H1 (cell line): ENCODE results near the gene ARHGEF3. TPM values are rescaled to one million over a fixed set of nuclear protein-coding genes. Genes with fewer than 3 reads are reported as not detected.

Experiments
- BCL11A ChIP-seq, 2 experiments: IDR thresholded peaks; one replicate each; pipeline ENCODE4 v1.6.1; 2011; ENCODE audit warnings: low read depth in 2 of 2, low read length in 2 of 2, mild to moderate bottlenecking in 2 of 2
- CTBP2 ChIP-seq: IDR thresholded peaks from 2 replicates; pipeline ENCODE4 v1.7.0; 2011; ENCODE audit warnings: borderline replicate concordance, mild to moderate bottlenecking, moderate library complexity, mixed read lengths, low read length; ENCODE audit not compliant: insufficient read depth, insufficient read length
- JUND ChIP-seq: IDR thresholded peaks from 2 replicates; pipeline ENCODE4 v1.6.1; 2011; ENCODE audit warnings: mild to moderate bottlenecking, improper control_type of control experiment, low read length
- polyA plus RNA-seq, 7 experiments: library from polyadenylated mRNA; depleted of rRNA in 3 of 7; stranded (reverse) in 5 of 7; unstranded in 2 of 7; fragments of >200 nt in 5 of 7; fragments of 200-250 nt in 2 of 7; gene quantifications; 1 replicate in 5 of 7; 2 replicates in 1 of 7; 4 replicates in 1 of 7; pipeline versions ENCODE4 v1.2.1 to v1.2.3, GENCODE V29; 2011 to 2013; ENCODE audit warnings: missing spikeins in 2 of 7, mixed read lengths in 2 of 7
- total RNA-seq: library from RNA; stranded (reverse); fragmentation: NEBNext Ultra II Directional; extraction: Animal tissue kit (Norgen Biotek cat#: 25700); gene quantifications from 2 replicates; pipeline ENCODE4 v1.2.1, GENCODE V29; 2021

ARHGEF3 gene
- total and polyA plus RNA-seq, 2 of the 8 experiments (the other 6 are each of a cell fraction or from before 2014, with no cell fraction given): 2.8 to 6.0 TPM

DNA sequence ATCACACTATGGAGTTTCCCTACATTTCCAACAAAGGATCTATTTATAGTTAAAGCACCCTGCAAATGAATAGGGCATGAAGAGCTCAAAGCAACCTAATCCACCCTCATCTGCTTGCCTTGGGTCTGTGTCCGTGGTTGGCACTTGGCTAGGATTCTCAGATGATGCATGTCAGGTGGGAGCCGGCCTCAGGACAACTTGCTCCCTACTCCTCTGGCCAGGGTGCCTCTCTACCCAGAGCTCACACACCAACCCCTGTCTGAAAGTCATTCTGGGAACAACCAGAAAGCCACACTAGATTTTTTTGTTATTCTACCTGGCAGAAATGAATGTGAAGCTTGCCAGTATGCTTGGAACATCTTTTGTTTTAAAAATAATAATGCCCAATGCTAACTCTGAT, 13.2 kb downstream of the ARHGEF3 start (continued):
- TF ChIP-seq CTBP2 (no peak), BCL11A (IDR thresholded peaks at IDR 0.05; ENCODE audit: low read depth in 2 of 2, low read length in 2 of 2) (no peak), JUND (no peak)
- TF ChIP-seq, all 59 proteins: peak for 0
